ENCODE data around the gene AURKAIP1. TPM values are rescaled to one million over a fixed set of nuclear protein-coding genes. Genes with fewer than 3 reads are reported as not detected.

The AURKAIP1 gene
- total and polyA plus RNA-seq, 2 of the 13 experiments (the other 11 are each of a cell fraction or from before 2014, with no cell fraction given), result 69.5 to 175 TPM

- H2AFZ ChIP-seq (ENCODE audit: low read length), result no peak overlapping the region
- ChIA-PET CTCF (ENCODE audit: low intra/inter-chr PET ratio, low total read pairs) (no interaction called here), POLR2A (interaction anchor here (0.6 to 3.2 kb wide), 21 partner anchors 13 to 198 kb away, joined by 3 to 35 read pairs (median 6); partner anchors contain the start of genes CCNL2, DVL1, MRPL20 and MXRA8)
- WGBS (ENCODE audit: low lambda C conversion rate), result 0% methylated on average over 12 of the region's 24 CpGs
- DNase-seq (ENCODE audit: low spot score) (no peak), ATAC-seq (no peak), FAIRE-seq (no peak)
- peak overlapping the region; percentile 79 for H3K27ac ChIP-seq (ENCODE audit: extremely low read length, insufficient read depth, low read length)
- peaks cover 0 to 3% of the 10 kb centered on the region in 2 experiments; a peak in 1 of 5 replicates for H3K36me3 ChIP-seq (replicated peaks in 1 of 2; ENCODE audit: control insufficient read depth in 1 of 2, insufficient read depth in 2 of 2, low read length in 2 of 2)
- H3K4me3 ChIP-seq (replicated peaks in 1 of 3; ENCODE audit: insufficient read depth in 1 of 3, low read depth in 2 of 3, low read length in 3 of 3), result peak overlapping the region; percentile 75 to 99 (median 90)
- peak overlapping the region; percentile 91 for H3K4me2 ChIP-seq (ENCODE audit: low read depth, low read length)
- H4K20me1 ChIP-seq (ENCODE audit: insufficient read depth, low read length), result no peaks in the 10 kb centered on the region
- peak overlapping the region; percentile 98 for H3K9ac ChIP-seq (ENCODE audit: insufficient read depth, low read depth, low read length)
- H3K4me1 ChIP-seq (ENCODE audit: insufficient read depth, low read length), result peaks cover 37% of the 10 kb centered on the region
- no TSS peak for BruUV-seq (replicated peaks)
- intact Hi-C loops (cut with micrococcal nuclease; ENCODE audit: unreplicated experiment), result no loop called here
- H3K79me2 ChIP-seq (ENCODE audit: insufficient read depth, low read length), result peaks cover 19% of the 10 kb centered on the region
- H3K27me3 ChIP-seq (ENCODE audit: control insufficient read depth in 1 of 2, insufficient read depth in 2 of 2, low read length in 2 of 2), result no peaks in the 10 kb centered on the region; a peak in 1 of 5 replicates
- in situ Hi-C loops (cut with HindIII; ENCODE audit: extremely low pct_ligation_motif_present, low pct_unique_long_range_greater_than_20kb), result no loop called here
- no peaks in the 10 kb centered on the region for H3K9me3 ChIP-seq (ENCODE audit: low read length)
- TF ChIP-seq SNAPC2 (CRISPR knock-in tag; IDR thresholded peaks at IDR 0.05) (no peak), JUNB (CRISPR knock-in tag; IDR thresholded peaks at IDR 0.05; ENCODE audit: borderline replicate concordance) (no peak), KDM6A (CRISPR knock-in tag; IDR thresholded peaks at IDR 0.05; ENCODE audit: low read depth) (no peak), TCF12 (IDR thresholded peaks at IDR 0.05) (no peak), TCF12 (CRISPR knock-in tag; IDR thresholded peaks at IDR 0.05) (peak; percentile 4; the same call in 1 of the 2 replicates), ZNF121 (CRISPR knock-in tag; IDR thresholded peaks at IDR 0.05) (no peak), ZBTB26 (CRISPR knock-in tag; IDR thresholded peaks at IDR 0.05; ENCODE audit: borderline replicate concordance) (no peak), CCDC6 (CRISPR knock-in tag; IDR thresholded peaks at IDR 0.05) (peak; percentile 11), MAFF (IDR thresholded peaks at IDR 0.05; ENCODE audit: low read depth, low read length) (no peak), ZNF773 (CRISPR knock-in tag; IDR thresholded peaks at IDR 0.05; ENCODE audit: borderline replicate concordance) (no peak), ZBTB4 (CRISPR knock-in tag; IDR thresholded peaks at IDR 0.05; ENCODE audit: borderline replicate concordance) (no peak), ZNF225 (CRISPR knock-in tag; IDR thresholded peaks at IDR 0.05) (no peak), TOPORS (CRISPR knock-in tag; IDR thresholded peaks at IDR 0.05) (no peak), ZNF44 (CRISPR knock-in tag; IDR thresholded peaks at IDR 0.05) (no peak), TERF1 (CRISPR knock-in tag; IDR thresholded peaks at IDR 0.05) (no peak), FOSL1 (CRISPR knock-in tag; IDR thresholded peaks at IDR 0.05; ENCODE audit: borderline replicate concordance) (no peak)
- TF ChIP-seq, protein P1, sequence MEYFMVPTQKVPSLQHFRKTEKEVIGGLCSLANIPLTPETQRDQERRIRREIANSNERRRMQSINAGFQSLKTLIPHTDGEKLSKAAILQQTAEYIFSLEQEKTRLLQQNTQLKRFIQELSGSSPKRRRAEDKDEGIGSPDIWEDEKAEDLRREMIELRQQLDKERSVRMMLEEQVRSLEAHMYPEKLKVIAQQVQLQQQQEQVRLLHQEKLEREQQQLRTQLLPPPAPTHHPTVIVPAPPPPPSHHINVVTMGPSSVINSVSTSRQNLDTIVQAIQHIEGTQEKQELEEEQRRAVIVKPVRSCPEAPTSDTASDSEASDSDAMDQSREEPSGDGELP (IDR thresholded peaks at IDR 0.05; ENCODE audit: borderline replicate concordance, low read depth), result 0 out of 2 replicates have a peak, but pooled peaks have one; percentile 10
- TF ChIP-seq, protein P2, sequence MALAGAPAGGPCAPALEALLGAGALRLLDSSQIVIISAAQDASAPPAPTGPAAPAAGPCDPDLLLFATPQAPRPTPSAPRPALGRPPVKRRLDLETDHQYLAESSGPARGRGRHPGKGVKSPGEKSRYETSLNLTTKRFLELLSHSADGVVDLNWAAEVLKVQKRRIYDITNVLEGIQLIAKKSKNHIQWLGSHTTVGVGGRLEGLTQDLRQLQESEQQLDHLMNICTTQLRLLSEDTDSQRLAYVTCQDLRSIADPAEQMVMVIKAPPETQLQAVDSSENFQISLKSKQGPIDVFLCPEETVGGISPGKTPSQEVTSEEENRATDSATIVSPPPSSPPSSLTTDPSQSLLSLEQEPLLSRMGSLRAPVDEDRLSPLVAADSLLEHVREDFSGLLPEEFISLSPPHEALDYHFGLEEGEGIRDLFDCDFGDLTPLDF (CRISPR knock-in tag; IDR thresholded peaks at IDR 0.05), result no peak
Observed at GRCh38 chr1:1374589-1374928, 448 bp downstream of the AURKAIP1 start.
